Endothelial cell of umbilical vein (primary cell): ENCODE results near the gene GBP3. TPM values are rescaled to one million over a fixed set of nuclear protein-coding genes. Genes with fewer than 3 reads are reported as not detected.
"Not testable (repeated sequence)": the region's sequence is repeated elsewhere in the genome, so short reads cannot be mapped to it uniquely, and the experiment has no call there.

Experiments used
- BruUV-seq: library from RNA; stranded (reverse); fragments of 400-500 nt; replicated peaks from 2 replicates; lab custom pipeline; 2021; lab: Mats Ljungman, UMichigan
- CTCF ChIA-PET: fragments of 300-600, 350-600 bp; sonication (Branson Sonifier 250); formaldehyde crosslinking; loops from one replicate; lab custom pipeline; 2021; ENCODE audit warnings: antibody characterized with exemption, inconsistent platforms; lab: Charles Lee
- POLR2A ChIA-PET: fragments of 300-600, 350-600 bp; sonication (Branson Sonifier 250); formaldehyde crosslinking; loops from one replicate; lab custom pipeline; 2021; ENCODE audit warnings: antibody characterized with exemption, inconsistent platforms; lab: Charles Lee
- DNase-seq: peaks from one replicate; pipeline ENCODE4 v3.0.0-alpha.2; 2011; ENCODE audit warnings: low read depth, low spot score
- FAIRE-seq: peaks from 2 replicates; lab custom pipeline; 2011; peaks lifted over from hg19 to GRCh38; lab: Jason Lieb, UNC
- H2AFZ ChIP-seq: 2 replicates; pipeline ENCODE4 v1.6.0; 2012; ENCODE audit warnings: low read depth, low read length, control low read depth, inconsistent platforms
- H3K27ac ChIP-seq: 2 replicates; pipeline ENCODE4 v1.5.1; 2011; ENCODE audit warnings: low read depth, mild to moderate bottlenecking, control low read depth, low read length, moderate library complexity; ENCODE audit not compliant: insufficient read depth
- H3K27me3 ChIP-seq, 2 experiments: 2 replicates each; pipeline versions ENCODE4 v1.6.0 to v1.6.1; 2011; ENCODE audit warnings: low read length in 2 of 2, mixed read lengths in 1 of 2; ENCODE audit not compliant: control insufficient read depth in 2 of 2, insufficient read depth in 2 of 2
- H3K36me3 ChIP-seq, 2 experiments: 2 replicates in 1 of 2; 3 replicates in 1 of 2; pipeline ENCODE4 v1.5.1; 2011; ENCODE audit warnings: low read length in 2 of 2, mild to moderate bottlenecking in 1 of 2, moderate library complexity in 1 of 2; ENCODE audit not compliant: control insufficient read depth in 2 of 2, insufficient read depth in 2 of 2; ENCODE audit errors: extremely low read depth in 1 of 2
- H3K4me1 ChIP-seq: 3 replicates; pipeline ENCODE4 v1.5.1; 2011; ENCODE audit warnings: mild to moderate bottlenecking, low read length; ENCODE audit not compliant: control insufficient read depth, insufficient read depth; ENCODE audit errors: extremely low read depth
- H3K4me2 ChIP-seq: 2 replicates; pipeline ENCODE4 v1.6.1; 2011; ENCODE audit warnings: low read length, control low read depth, mixed read lengths; ENCODE audit not compliant: insufficient read depth
- H3K4me3 ChIP-seq, 3 experiments: fragments of 200-600 bp in 1 of 3; sonication (generic), shearing (Covaris generic) in 1 of 3; replicated peaks in 1 of 3; 2 replicates each; pipeline ENCODE4 v1.5.1; 2011 to 2016; ENCODE audit warnings: control low read depth in 3 of 3, low read length in 3 of 3, mild to moderate bottlenecking in 2 of 3, inconsistent platforms in 1 of 3, low read depth in 1 of 3, moderate library complexity in 1 of 3; ENCODE audit not compliant: insufficient read depth in 1 of 3
- H3K79me2 ChIP-seq: 2 replicates; pipeline ENCODE4 v1.6.0; 2012; ENCODE audit warnings: low read length, inconsistent platforms; ENCODE audit not compliant: control insufficient read depth, insufficient read depth
- H3K9ac ChIP-seq: replicated peaks from 2 replicates; pipeline ENCODE3; 2011; ENCODE audit warnings: low read length, control low read depth; ENCODE audit not compliant: insufficient read depth; ENCODE audit errors: extremely low read depth
- H3K9me1 ChIP-seq: replicated peaks from 3 replicates; pipeline ENCODE4 v1.6.0; 2011; ENCODE audit warnings: mild to moderate bottlenecking, low read length; ENCODE audit not compliant: control insufficient read depth, insufficient read depth; ENCODE audit errors: extremely low read depth
- H3K9me3 ChIP-seq: replicated peaks from 2 replicates; pipeline ENCODE4 v1.5.1; 2012; ENCODE audit warnings: low read length, inconsistent platforms; ENCODE audit not compliant: control insufficient read depth, insufficient read depth
- H4K20me1 ChIP-seq: replicated peaks from 2 replicates; pipeline ENCODE3; 2011; ENCODE audit warnings: mild to moderate bottlenecking, low read length; ENCODE audit not compliant: control insufficient read depth, insufficient read depth; ENCODE audit errors: extremely low read depth
- EZH2 ChIP-seq: IDR thresholded peaks from 2 replicates; pipeline ENCODE4 v1.6.1; 2012; ENCODE audit warnings: borderline replicate concordance, low read depth, mild to moderate bottlenecking, moderate library complexity, low read length, inconsistent platforms; ENCODE audit not compliant: severe bottlenecking
- FOS ChIP-seq: IDR thresholded peaks from 2 replicates; pipeline ENCODE4 v1.6.1; 2011; ENCODE audit warnings: mild to moderate bottlenecking, low read length, moderate library complexity, borderline replicate concordance; ENCODE audit not compliant: insufficient read depth
- JUN ChIP-seq: IDR thresholded peaks from 2 replicates; pipeline ENCODE4 v1.6.1; 2011; ENCODE audit warnings: borderline replicate concordance, low read depth; ENCODE audit not compliant: insufficient read length, insufficient read depth
- MYC ChIP-seq: IDR thresholded peaks from one replicate; pipeline ENCODE4 v1.6.1; 2011; ENCODE audit warnings: mild to moderate bottlenecking, low read depth, low read length
- POLR2A ChIP-seq: IDR thresholded peaks from 2 replicates; pipeline ENCODE4 v1.6.1; 2012; ENCODE audit warnings: low read depth, mild to moderate bottlenecking, control low read depth, low read length
- POLR2AphosphoS5 ChIP-seq: IDR thresholded peaks from 2 replicates; pipeline ENCODE4 v1.6.1; 2012; ENCODE audit warnings: low read depth, mild to moderate bottlenecking, control low read depth, low read length, moderate library complexity; ENCODE audit not compliant: insufficient read depth
- dilution Hi-C: fragments of 300-500 bp; cut with MboI; formaldehyde crosslinking; loops from one replicate; pipeline ENCODE4 v1.15.0; 2019; ENCODE audit warnings: low sequenced_read_pairs; ENCODE audit not compliant: extremely low pct_ligation_motif_present
- intact Hi-C: fragments of 100-400 bp; cut with micrococcal nuclease; formaldehyde crosslinking; loops from one replicate; pipeline ENCODE4 v1.10.0; 2022
- polyA plus RNA-seq, 4 experiments: library from polyadenylated mRNA; depleted of rRNA in 3 of 4; stranded (reverse) in 3 of 4; unstranded in 1 of 4; fragments of >200 nt; gene quantifications; 2 replicates each; pipeline versions ENCODE4 v1.2.1 to v1.2.3, GENCODE V29; 2011 to 2012; ENCODE audit warnings: missing spikeins in 1 of 4
- total RNA-seq: library from RNA; stranded (reverse); gene quantifications from 2 replicates; pipeline ENCODE4 v1.2.3, GENCODE V29; 2021
- TF ChIP-seq, protein P1 (sequence below), 2 donors: IDR thresholded peaks; 1 replicate in 1 of 2; 2 replicates in 1 of 2; pipeline ENCODE4 v1.5.1; 2011; ENCODE audit warnings: low read length in 2 of 2, mild to moderate bottlenecking in 2 of 2, moderate library complexity in 2 of 2, control low read depth in 1 of 2, inconsistent platforms in 1 of 2, low read depth in 1 of 2; ENCODE audit not compliant: insufficient read depth in 1 of 2; ENCODE audit errors: extremely low read depth in 1 of 2
- TF ChIP-seq, protein P2 (sequence below): IDR thresholded peaks from 2 replicates; pipeline ENCODE4 v1.6.1; 2011; ENCODE audit not compliant: insufficient read depth, insufficient read length

The GBP3 gene
- total and polyA plus RNA-seq, 2 donors (not counting 3 experiments of a cell fraction or from before 2014, with no cell fraction given) = 5.7 to 7.3 TPM

DNA sequence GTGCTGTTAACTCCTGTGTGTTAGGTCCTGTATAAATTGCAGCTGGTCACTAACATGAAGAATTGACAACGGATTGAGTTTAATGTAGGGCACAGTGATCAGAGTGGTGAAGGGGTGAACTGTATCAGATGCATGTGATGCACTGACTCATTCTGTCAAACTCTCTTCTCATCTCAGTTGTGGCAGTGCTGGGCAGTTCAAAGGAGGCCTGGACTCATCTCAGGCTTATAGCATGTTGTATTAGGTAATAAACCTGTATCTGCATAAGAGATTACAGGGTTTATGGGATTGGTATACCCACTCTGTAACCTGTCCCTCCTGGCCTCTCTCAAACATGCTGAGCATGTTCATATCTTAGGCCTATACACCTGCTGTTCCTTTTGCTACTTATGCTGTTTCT is 12.4 kb upstream of the GBP3 start:
- no peak for FAIRE-seq
- intact Hi-C loops = no loop called here
- POLR2A ChIA-PET = no interaction called here

DNA sequence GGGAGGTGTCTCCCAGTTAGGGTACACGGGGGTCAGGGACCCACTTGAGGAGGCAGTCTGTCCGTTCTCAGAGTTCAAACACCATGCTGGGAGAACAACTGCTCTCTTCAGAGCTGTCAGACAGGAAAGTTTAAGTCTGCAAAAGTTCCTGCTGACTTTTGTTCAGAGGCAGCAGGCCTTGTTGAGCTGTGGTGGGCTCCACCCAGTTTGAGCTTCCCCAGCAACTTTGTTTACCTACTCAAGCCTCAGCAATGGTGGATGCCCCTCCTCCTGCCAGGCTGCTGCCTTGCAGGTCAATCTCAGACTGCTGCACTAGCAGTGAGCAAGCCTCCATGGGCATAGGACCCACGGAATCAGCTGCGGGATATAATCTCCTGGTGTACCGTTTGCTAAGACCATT is 11.3 kb upstream of the GBP3 start:
- H4K20me1 ChIP-seq, H3K9me1 ChIP-seq, POLR2A ChIA-PET, H3K27ac ChIP-seq, dilution Hi-C loops, BruUV-seq, H3K27me3 ChIP-seq, DNase-seq, H3K36me3 ChIP-seq, H3K79me2 ChIP-seq, intact Hi-C loops, FAIRE-seq, H3K4me3 ChIP-seq, H3K9ac ChIP-seq, H3K9me3 ChIP-seq, H2AFZ ChIP-seq, H3K4me1 ChIP-seq, H3K4me2 ChIP-seq: not testable (repeated sequence)
- CTCF ChIA-PET = interaction anchor here (1.2 to 1.8 kb wide), 2 partner anchors 9 to 52 kb away, joined by 3 read pairs; no protein-coding TSS in a partner anchor

More for the DNA sequence above, 12.4 kb upstream of the GBP3 start:
- no peak overlapping the region for H2AFZ ChIP-seq
- DNase-seq = no peak
- dilution Hi-C loops = no loop called here
- CTCF ChIA-PET = interaction anchor here (1.8 kb wide), 1 partner anchor 8 kb away, joined by 3 read pairs; no protein-coding TSS in a partner anchor
- H3K79me2 ChIP-seq = no peaks in the 10 kb centered on the region
- H3K4me1 ChIP-seq = no peaks in the 10 kb centered on the region
- no peaks in the 10 kb centered on the region for H3K36me3 ChIP-seq
- H3K9me3 ChIP-seq = no peaks in the 10 kb centered on the region
- no peak overlapping the region for H3K27ac ChIP-seq
- H4K20me1 ChIP-seq = no peaks in the 10 kb centered on the region
- no peak overlapping the region for H3K9ac ChIP-seq
- no peak overlapping the region for H3K4me3 ChIP-seq
- BruUV-seq = no TSS peak
- no peak overlapping the region for H3K4me2 ChIP-seq
- H3K27me3 ChIP-seq = peaks cover 0 to 4% of the 10 kb centered on the region in 2 experiments
- H3K9me1 ChIP-seq = no peaks in the 10 kb centered on the region
- TF ChIP-seq EZH2 (no peak), POLR2AphosphoS5 (no peak), POLR2A (no peak), FOS (no peak), MYC (no peak), JUN (no peak)
- TF ChIP-seq, protein P1, sequence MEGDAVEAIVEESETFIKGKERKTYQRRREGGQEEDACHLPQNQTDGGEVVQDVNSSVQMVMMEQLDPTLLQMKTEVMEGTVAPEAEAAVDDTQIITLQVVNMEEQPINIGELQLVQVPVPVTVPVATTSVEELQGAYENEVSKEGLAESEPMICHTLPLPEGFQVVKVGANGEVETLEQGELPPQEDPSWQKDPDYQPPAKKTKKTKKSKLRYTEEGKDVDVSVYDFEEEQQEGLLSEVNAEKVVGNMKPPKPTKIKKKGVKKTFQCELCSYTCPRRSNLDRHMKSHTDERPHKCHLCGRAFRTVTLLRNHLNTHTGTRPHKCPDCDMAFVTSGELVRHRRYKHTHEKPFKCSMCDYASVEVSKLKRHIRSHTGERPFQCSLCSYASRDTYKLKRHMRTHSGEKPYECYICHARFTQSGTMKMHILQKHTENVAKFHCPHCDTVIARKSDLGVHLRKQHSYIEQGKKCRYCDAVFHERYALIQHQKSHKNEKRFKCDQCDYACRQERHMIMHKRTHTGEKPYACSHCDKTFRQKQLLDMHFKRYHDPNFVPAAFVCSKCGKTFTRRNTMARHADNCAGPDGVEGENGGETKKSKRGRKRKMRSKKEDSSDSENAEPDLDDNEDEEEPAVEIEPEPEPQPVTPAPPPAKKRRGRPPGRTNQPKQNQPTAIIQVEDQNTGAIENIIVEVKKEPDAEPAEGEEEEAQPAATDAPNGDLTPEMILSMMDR (IDR thresholded peaks at IDR 0.05; ENCODE audit: extremely low read depth in 1 of 2, insufficient read depth in 1 of 2, low read depth in 1 of 2, low read length in 2 of 2) = no peak
- TF ChIP-seq, protein P2, sequence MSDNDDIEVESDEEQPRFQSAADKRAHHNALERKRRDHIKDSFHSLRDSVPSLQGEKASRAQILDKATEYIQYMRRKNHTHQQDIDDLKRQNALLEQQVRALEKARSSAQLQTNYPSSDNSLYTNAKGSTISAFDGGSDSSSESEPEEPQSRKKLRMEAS = no peak

DNA sequence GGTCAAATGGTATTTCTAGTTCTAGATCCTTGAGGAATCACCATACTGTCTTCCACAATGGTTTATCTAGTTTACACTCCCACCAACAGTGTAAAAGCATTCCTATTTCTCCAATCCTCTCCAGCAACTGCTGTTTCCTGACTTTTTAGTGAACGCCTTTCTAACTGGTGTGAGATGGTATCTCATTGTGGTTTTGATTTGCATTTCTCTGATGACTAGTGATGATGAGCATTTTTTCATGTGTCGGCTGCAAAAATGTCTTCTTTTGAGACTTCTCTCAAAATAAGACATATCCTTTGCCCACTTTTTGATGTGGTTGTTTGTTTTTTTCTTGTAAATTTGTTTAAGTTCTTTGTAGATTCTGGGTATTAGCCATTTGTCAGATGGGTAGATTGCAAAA is 6.4 kb upstream of the GBP3 start:
- dilution Hi-C loops, H3K79me2 ChIP-seq, H3K4me1 ChIP-seq, CTCF ChIA-PET, H3K27me3 ChIP-seq, H4K20me1 ChIP-seq, BruUV-seq, POLR2A ChIA-PET, H3K9me3 ChIP-seq, H3K36me3 ChIP-seq, H3K9me1 ChIP-seq, DNase-seq, H3K4me3 ChIP-seq, H3K4me2 ChIP-seq, intact Hi-C loops, H3K27ac ChIP-seq, H3K9ac ChIP-seq, FAIRE-seq, H2AFZ ChIP-seq: not testable (repeated sequence)
